A549 (cell line): ENCODE data around the gene RBPJ. TPM values are rescaled to one million over a fixed set of nuclear protein-coding genes. Genes with fewer than 3 reads are reported as not detected.

Experiments used
- ATAC-seq, 2 experiments: fragments of 200-7000 bp in 1 of 2; fragments of >200 bp in 1 of 2; cut with Nextera tagmentation in 1 of 2; cut with Tn5 transposase in 1 of 2; 3 replicates each; pipeline versions ENCODE4 v1.8.0 to v1.9.1; 2018 to 2020; ENCODE audit warnings: mild to moderate bottlenecking in 1 of 2, moderate library complexity in 1 of 2
- CTCF ChIA-PET: fragments of 300-600 bp; sonication (Branson Sonifier 250); formaldehyde crosslinking; extraction: SDS; loops from one replicate; lab custom pipeline; 2021; ENCODE audit warnings: antibody characterized with exemption, inconsistent platforms; lab: Yijun Ruan, JAX
- POLR2A ChIA-PET: fragments of 350-600 bp; formaldehyde crosslinking; extraction: SDS; loops from one replicate; lab custom pipeline; 2021; ENCODE audit warnings: antibody characterized with exemption, inconsistent platforms; lab: Yijun Ruan, JAX
- DNase-seq, 2 experiments: peaks; one replicate each; pipeline versions ENCODE4 v3.0.0 to v3.0.0-alpha.2; 2011 to 2016; ENCODE audit warnings: low read depth in 1 of 2, low spot score in 1 of 2
- FAIRE-seq: peaks from 2 replicates; lab custom pipeline; 2011; peaks lifted over from hg19 to GRCh38; lab: Jason Lieb, UNC
- H3K27ac ChIP-seq, 2 experiments: fragments of >200 bp; sonication (Bioruptor Twin); formaldehyde crosslinking; 3 replicates each; pipeline ENCODE4 v1.5.1; 2016 to 2017
- H3K4me1 ChIP-seq: fragments of >200 bp; sonication (Bioruptor Twin); formaldehyde crosslinking; 3 replicates; pipeline ENCODE4 v1.6.1; 2016
- H3K4me2 ChIP-seq: fragments of >200 bp; sonication (Bioruptor Twin); formaldehyde crosslinking; 3 replicates; pipeline ENCODE4 v1.6.1; 2016
- H3K4me3 ChIP-seq: fragments of >200 bp; sonication (Bioruptor Twin); formaldehyde crosslinking; 3 replicates; pipeline ENCODE4 v1.5.1; 2016
- H3K9me3 ChIP-seq: fragments of >200 bp; sonication (Bioruptor Twin); formaldehyde crosslinking; 3 replicates; pipeline ENCODE4 v1.6.1; 2016
- BCL3 ChIP-seq: fragments of >200 bp; sonication (Bioruptor Twin); formaldehyde crosslinking; IDR thresholded peaks from 3 replicates; pipeline ENCODE4 v1.6.1; 2016
- CHD2 ChIP-seq: fragments of 150-350 bp; IDR thresholded peaks from 2 replicates; pipeline ENCODE4 v1.6.1; 2014; ENCODE audit warnings: low read length; ENCODE audit not compliant: partially characterized antibody
- E2F6 ChIP-seq: IDR thresholded peaks from 2 replicates; pipeline ENCODE4 v1.6.1; 2012; ENCODE audit warnings: low read depth, borderline replicate concordance
- EHMT2 ChIP-seq: fragments of 200-600 bp; sonication (generic); IDR thresholded peaks from 2 replicates; pipeline ENCODE4 v1.6.1; 2016; ENCODE audit warnings: antibody characterized with exemption, low read depth, mild to moderate bottlenecking, moderate library complexity
- ELK1 ChIP-seq: fragments of 150-350 bp; IDR thresholded peaks from 2 replicates; pipeline ENCODE4 v1.6.1; 2014; ENCODE audit warnings: low read depth, mild to moderate bottlenecking, low read length
- FOXS1 ChIP-seq: fragments of 250-450 bp; sonication (Bioruptor Pico); IDR thresholded peaks from 2 replicates; pipeline ENCODE4 v1.5.0; 2020; ENCODE audit warnings: mild to moderate bottlenecking, moderate library complexity
- JUNB ChIP-seq: fragments of >200 bp; sonication (Bioruptor Twin); formaldehyde crosslinking; IDR thresholded peaks from 2 replicates; pipeline ENCODE4 v1.6.1; 2016
- MAFK ChIP-seq: fragments of 450-650 bp; IDR thresholded peaks from 2 replicates; pipeline ENCODE4 v1.6.1; 2014; ENCODE audit not compliant: partially characterized antibody
- NPAS2 ChIP-seq: fragments of 250-450 bp; sonication (Bioruptor Pico); IDR thresholded peaks from 2 replicates; pipeline ENCODE4 v1.8.0; 2022; ENCODE audit warnings: mild to moderate bottlenecking, moderate library complexity, borderline replicate concordance
- PHF8 ChIP-seq: fragments of 200-600 bp; sonication (generic); IDR thresholded peaks from 2 replicates; pipeline ENCODE4 v1.6.1; 2016; ENCODE audit warnings: low read depth, mild to moderate bottlenecking, antibody characterized with exemption, moderate library complexity, borderline replicate concordance
- POLR2A ChIP-seq: IDR thresholded peaks from 2 replicates; pipeline ENCODE4 v1.6.1; 2012; ENCODE audit warnings: mild to moderate bottlenecking, low read length
- RAD21 ChIP-seq, 2 experiments: fragments of >200 bp in 1 of 2; sonication (Bioruptor Twin) in 1 of 2; formaldehyde crosslinking in 1 of 2; IDR thresholded peaks in 1 of 2; conservative IDR thresholded peaks in 1 of 2; 2 replicates in 1 of 2; 3 replicates in 1 of 2; pipeline ENCODE4 v1.6.1; 2012 to 2018; ENCODE audit warnings: inconsistent platforms in 1 of 2
- SREBF2 ChIP-seq: fragments of 450-650 bp; IDR thresholded peaks from 2 replicates; pipeline ENCODE4 v1.6.1; 2014; ENCODE audit warnings: mild to moderate bottlenecking, moderate library complexity
- TFCP2L1 ChIP-seq: fragments of 250-450 bp; sonication (Bioruptor Pico); IDR thresholded peaks from 2 replicates; pipeline ENCODE4 v1.5.0; 2021; ENCODE audit warnings: mild to moderate bottlenecking
- TP53 ChIP-seq: fragments of 250-450 bp; sonication (Bioruptor Pico); IDR thresholded peaks from 2 replicates; pipeline ENCODE4 v1.5.0; 2021; ENCODE audit warnings: mild to moderate bottlenecking, moderate library complexity
- ZFP36 ChIP-seq: fragments of 450-650 bp; IDR thresholded peaks from 2 replicates; pipeline ENCODE4 v1.6.1; 2014; ENCODE audit warnings: borderline replicate concordance; ENCODE audit not compliant: partially characterized antibody
- ZSCAN20 ChIP-seq: fragments of 250-450 bp; sonication (Bioruptor Pico); IDR thresholded peaks from 2 replicates; pipeline ENCODE4 v1.8.0; 2022; ENCODE audit warnings: mild to moderate bottlenecking, moderate library complexity
- WGBS: methylation state at CpG from one replicate; pipeline ENCODE4 v1.1.6; 2017; ENCODE audit errors: missing lambda C conversion rate; 5-methylcytosine and 5-hydroxymethylcytosine counted together
- polyA plus RNA-seq, 4 experiments: library from polyadenylated mRNA; depleted of rRNA in 3 of 4; stranded (reverse); fragments of >200 nt; fragmentation: RNase III in 1 of 4; extraction: RNeasy Plus Mini Kit Qiagen cat#74134 plus additional on column Dnase treatment in 1 of 4; gene quantifications; 2 replicates in 3 of 4; 3 replicates in 1 of 4; pipeline ENCODE4 v1.2.3, GENCODE V29; 2011 to 2017
- TF ChIP-seq, protein P1 (sequence below): fragments of 250-450 bp; sonication (Bioruptor Pico); IDR thresholded peaks from 2 replicates; pipeline ENCODE4 v1.5.0; 2021; ENCODE audit warnings: mild to moderate bottlenecking, moderate library complexity, borderline replicate concordance
- TF ChIP-seq, protein P2 (sequence below): fragments of 450-650 bp; IDR thresholded peaks from 2 replicates; pipeline ENCODE4 v1.6.1; 2014; ENCODE audit warnings: antibody characterized with exemption

The RBPJ gene
- polyA plus RNA-seq, 2 of the 4 experiments (the other 2 are of a cell fraction): 16.5 to 37.1 TPM

- FAIRE-seq (no peak), ATAC-seq (no peak), DNase-seq (no peak)
- CTCF ChIA-PET: no interaction called here
- no peak overlapping the region for H3K4me3 ChIP-seq
- POLR2A ChIA-PET: no interaction called here
- 41% methylated on average over 1 of the region's 1 CpG for WGBS
- TF ChIP-seq ZFP36 (no peak), EHMT2 (no peak), ELK1 (no peak)
- H3K27ac ChIP-seq: no peak overlapping the region
- no peaks in the 10 kb centered on the region for H3K4me1 ChIP-seq
- no peak overlapping the region for H3K4me2 ChIP-seq
- H3K9me3 ChIP-seq: no peaks in the 10 kb centered on the region
These were observed 146.9 kb downstream of the RBPJ start for GRCh38 chr4:26467724-26468123.

DNA sequence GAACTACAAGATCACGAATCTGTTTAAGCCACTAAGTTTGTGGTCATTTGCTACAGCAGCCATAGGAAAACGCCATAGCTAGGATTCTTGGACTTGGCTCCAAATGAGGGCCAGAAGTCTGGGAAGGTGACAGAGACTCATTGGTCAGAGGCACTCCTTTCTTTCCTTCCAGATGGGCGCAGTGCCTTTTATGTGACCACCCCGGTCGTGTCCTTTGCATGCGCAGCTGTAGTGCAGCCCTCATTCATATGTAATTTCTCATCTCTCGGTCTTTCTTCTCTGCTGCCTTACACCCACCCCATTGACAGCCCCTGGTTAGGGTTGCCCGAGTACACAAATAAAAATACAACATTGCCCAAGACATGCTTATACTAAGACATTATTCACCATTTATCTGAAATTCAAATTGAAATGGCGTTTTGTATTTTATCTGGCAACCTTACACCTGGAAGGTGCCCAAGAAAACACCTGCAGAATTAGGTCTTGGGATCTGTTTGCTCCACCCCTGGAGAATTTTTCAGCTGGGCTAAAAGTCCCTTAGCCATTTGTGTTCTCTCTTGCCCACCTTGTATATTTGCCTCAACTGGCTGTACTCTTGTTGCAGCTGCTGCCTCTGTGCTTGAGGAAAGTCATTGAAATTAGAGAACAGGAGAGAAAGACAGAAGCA, 147.6 kb downstream of the RBPJ start:
- ChIA-PET POLR2A (no interaction called here), CTCF (no interaction called here)
- Histone ChIP-seq H3K4me2 (no peak overlapping the region), H3K9me3 (no peaks in the 10 kb centered on the region), H3K4me3 (no peak overlapping the region), H3K27ac (no peak overlapping the region), H3K4me1 (no peaks in the 10 kb centered on the region)
- TF ChIP-seq E2F6 (no peak), BCL3 (no peak), JUNB (no peak), PHF8 (no peak), POLR2A (no peak), RAD21 (conservative IDR thresholded peaks at IDR 0.05 in 1 of 2, IDR thresholded peaks at IDR 0.05 in 1 of 2) (no peak)
- ATAC-seq (no peak), DNase-seq (no peak), FAIRE-seq (no peak)
- 46% methylated on average over 9 of the region's 9 CpGs for WGBS

- Histone ChIP-seq H3K4me3 (no peak overlapping the region), H3K4me2 (no peak overlapping the region), H3K4me1 (no peaks in the 10 kb centered on the region), H3K27ac (no peak overlapping the region), H3K9me3 (no peaks in the 10 kb centered on the region)
- CTCF ChIA-PET: no interaction called here
- FAIRE-seq: no peak
- DNase-seq: no peak
- TF ChIP-seq MAFK: no peak
- no peak for TF ChIP-seq TP53 (CRISPR knock-in tag)
- TF ChIP-seq SREBF2: no peak
- TF ChIP-seq NPAS2 (CRISPR knock-in tag): no peak
- no peak for TF ChIP-seq FOXS1 (CRISPR knock-in tag)
- TF ChIP-seq ZFP36: no peak
- TF ChIP-seq TFCP2L1 (CRISPR knock-in tag): no peak
- TF ChIP-seq, protein P1, sequence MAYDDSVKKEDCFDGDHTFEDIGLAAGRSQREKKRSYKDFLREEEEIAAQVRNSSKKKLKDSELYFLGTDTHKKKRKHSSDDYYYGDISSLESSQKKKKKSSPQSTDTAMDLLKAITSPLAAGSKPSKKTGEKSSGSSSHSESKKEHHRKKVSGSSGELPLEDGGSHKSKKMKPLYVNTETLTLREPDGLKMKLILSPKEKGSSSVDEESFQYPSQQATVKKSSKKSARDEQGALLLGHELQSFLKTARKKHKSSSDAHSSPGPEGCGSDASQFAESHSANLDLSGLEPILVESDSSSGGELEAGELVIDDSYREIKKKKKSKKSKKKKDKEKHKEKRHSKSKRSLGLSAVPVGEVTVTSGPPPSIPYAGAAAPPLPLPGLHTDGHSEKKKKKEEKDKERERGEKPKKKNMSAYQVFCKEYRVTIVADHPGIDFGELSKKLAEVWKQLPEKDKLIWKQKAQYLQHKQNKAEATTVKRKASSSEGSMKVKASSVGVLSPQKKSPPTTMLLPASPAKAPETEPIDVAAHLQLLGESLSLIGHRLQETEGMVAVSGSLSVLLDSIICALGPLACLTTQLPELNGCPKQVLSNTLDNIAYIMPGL (CRISPR knock-in tag): no peak
- no peak for TF ChIP-seq CHD2
- TF ChIP-seq, protein P2, sequence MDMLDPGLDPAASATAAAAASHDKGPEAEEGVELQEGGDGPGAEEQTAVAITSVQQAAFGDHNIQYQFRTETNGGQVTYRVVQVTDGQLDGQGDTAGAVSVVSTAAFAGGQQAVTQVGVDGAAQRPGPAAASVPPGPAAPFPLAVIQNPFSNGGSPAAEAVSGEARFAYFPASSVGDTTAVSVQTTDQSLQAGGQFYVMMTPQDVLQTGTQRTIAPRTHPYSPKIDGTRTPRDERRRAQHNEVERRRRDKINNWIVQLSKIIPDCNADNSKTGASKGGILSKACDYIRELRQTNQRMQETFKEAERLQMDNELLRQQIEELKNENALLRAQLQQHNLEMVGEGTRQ: no peak
- TF ChIP-seq ZSCAN20 (CRISPR knock-in tag): no peak
- TF ChIP-seq, all 56 proteins: peak for 0
- POLR2A ChIA-PET: no interaction called here
- 0% methylated on average over 2 of the region's 4 CpGs for WGBS
- no peak for ATAC-seq
These were observed 148.2 kb downstream of the RBPJ start for GRCh38 chr4:26468977-26469376.
